GM23338 (cell line): ENCODE measurements around the gene VEPH1.

ENCODE experiments used
- CREB1 ChIP-seq: fragments of 250-450 bp; sonication (Bioruptor Pico); IDR thresholded peaks from 2 replicates; pipeline ENCODE4 v1.5.0; 2020; ENCODE audit warnings: low read depth, mild to moderate bottlenecking, moderate library complexity
- CTCF ChIP-seq, 2 experiments: fragments of 200-600 bp in 1 of 2; sonication (generic) in 1 of 2; conservative IDR thresholded peaks; 2 replicates each; pipeline versions ENCODE4 v1.5.1 to v1.6.1; 2016 to 2017; ENCODE audit warnings: antibody characterized with exemption in 2 of 2, low read depth in 2 of 2, mild to moderate bottlenecking in 2 of 2, moderate library complexity in 1 of 2
- EZH2 ChIP-seq: fragments of 200-600 bp; sonication (generic); IDR thresholded peaks from one replicate; pipeline ENCODE4 v1.8.0; 2017; ENCODE audit warnings: antibody characterized with exemption, mild to moderate bottlenecking, low read depth; ENCODE audit not compliant: unreplicated experiment
- EZH2phosphoT487 ChIP-seq: fragments of 200-600 bp; sonication (generic); IDR thresholded peaks from one replicate; pipeline ENCODE4 v1.8.1; 2018; ENCODE audit warnings: antibody characterized with exemption; ENCODE audit not compliant: unreplicated experiment
- JUNB ChIP-seq: IDR thresholded peaks from one replicate; pipeline ENCODE4 v1.6.1; 2016; ENCODE audit warnings: antibody characterized with exemption; ENCODE audit not compliant: unreplicated experiment
- POLR2AphosphoS5 ChIP-seq: IDR thresholded peaks from 2 replicates; pipeline ENCODE4 v1.6.1; 2016; ENCODE audit warnings: antibody characterized with exemption, low read depth
- REST ChIP-seq: IDR thresholded peaks from one replicate; pipeline ENCODE4 v1.6.1; 2018; ENCODE audit warnings: antibody characterized with exemption; ENCODE audit not compliant: unreplicated experiment
- TF ChIP-seq, protein P1 (sequence below): IDR thresholded peaks from 2 replicates; pipeline ENCODE4 v1.6.1; 2016; ENCODE audit warnings: antibody characterized with exemption

GRCh38 chr3:157405457-157405856, 97.8 kb downstream of the VEPH1 start:
- TF ChIP-seq POLR2AphosphoS5 (no peak), CTCF (conservative IDR thresholded peaks at IDR 0.05; ENCODE audit: low read depth in 2 of 2) (no peak), EZH2 (no peak), REST (no peak), JUNB (no peak), CREB1 (CRISPR knock-in tag) (no peak), EZH2phosphoT487 (no peak)
- TF ChIP-seq, protein P1, sequence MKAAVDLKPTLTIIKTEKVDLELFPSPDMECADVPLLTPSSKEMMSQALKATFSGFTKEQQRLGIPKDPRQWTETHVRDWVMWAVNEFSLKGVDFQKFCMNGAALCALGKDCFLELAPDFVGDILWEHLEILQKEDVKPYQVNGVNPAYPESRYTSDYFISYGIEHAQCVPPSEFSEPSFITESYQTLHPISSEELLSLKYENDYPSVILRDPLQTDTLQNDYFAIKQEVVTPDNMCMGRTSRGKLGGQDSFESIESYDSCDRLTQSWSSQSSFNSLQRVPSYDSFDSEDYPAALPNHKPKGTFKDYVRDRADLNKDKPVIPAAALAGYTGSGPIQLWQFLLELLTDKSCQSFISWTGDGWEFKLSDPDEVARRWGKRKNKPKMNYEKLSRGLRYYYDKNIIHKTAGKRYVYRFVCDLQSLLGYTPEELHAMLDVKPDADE = no peak
